Measurements from ENCODE around the gene RADIL.
A peak's percentile ranks its signal among the peaks of the same experiment; 100 is the strongest.

Gene RADIL

DNA sequence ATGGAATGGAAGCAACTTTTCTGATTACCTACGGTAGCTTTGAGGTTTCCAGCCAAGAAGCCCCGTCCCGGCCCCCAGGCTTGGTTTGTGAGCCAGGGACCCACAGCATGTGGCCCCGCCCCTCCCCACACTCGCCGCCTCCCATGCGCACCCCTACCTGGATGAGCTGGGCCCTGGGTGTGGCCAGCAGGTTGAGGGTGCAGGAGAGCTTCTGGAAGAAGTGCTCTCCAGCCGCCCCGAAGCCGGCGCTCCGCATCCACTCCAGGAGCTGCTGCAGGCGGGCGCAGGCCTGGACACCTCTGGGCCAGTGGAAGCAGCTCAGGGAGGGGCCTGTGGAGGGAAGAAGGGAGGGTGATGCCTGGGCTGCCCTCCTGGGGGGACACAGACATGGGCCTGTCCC is 68.4 kb downstream of the RADIL start:
- no peak overlapping the region for H3K4me2 ChIP-seq (ENCODE audit: low read length)
- H3K4me3 ChIP-seq (ENCODE audit: low read length) = no peak overlapping the region
- H3K79me2 ChIP-seq (ENCODE audit: control insufficient read depth, low read length) = no peaks in the 10 kb centered on the region
- H3K4me1 ChIP-seq (ENCODE audit: control insufficient read depth, low read length) = no peaks in the 10 kb centered on the region
- H3K27ac ChIP-seq (ENCODE audit: low read depth, low read length) = no peak overlapping the region
- no peaks in the 10 kb centered on the region for H3K27me3 ChIP-seq (ENCODE audit: control insufficient read depth, low read length)
- TF ChIP-seq EZH2phosphoT487 (IDR thresholded peaks at IDR 0.05; ENCODE audit: borderline replicate concordance, low read length) = no peak
- TF ChIP-seq CTCF (IDR thresholded peaks at IDR 0.05; ENCODE audit: low read depth, low read length, poor library complexity, severe bottlenecking) = no peak
- no peaks in the 10 kb centered on the region for H4K20me1 ChIP-seq (ENCODE audit: control insufficient read depth, insufficient read depth, low read depth, low read length)
- no peaks in the 10 kb centered on the region for H3K9me2 ChIP-seq (replicated peaks; ENCODE audit: control insufficient read depth, low read length)
- no peaks in the 10 kb centered on the region for H3K9me3 ChIP-seq (ENCODE audit: control insufficient read depth, insufficient read depth, low read length)
- no peaks in the 10 kb centered on the region for H3K36me3 ChIP-seq (ENCODE audit: control insufficient read depth, low read length)
- no peaks in the 10 kb centered on the region for H3F3A ChIP-seq (ENCODE audit: control insufficient read depth, insufficient read depth)

- no peaks in the 10 kb centered on the region for H3K9me2 ChIP-seq (replicated peaks; ENCODE audit: control insufficient read depth, low read length)
Observed at GRCh38 chr7:4814433-4814832, 69.1 kb downstream of the RADIL start.

DNA sequence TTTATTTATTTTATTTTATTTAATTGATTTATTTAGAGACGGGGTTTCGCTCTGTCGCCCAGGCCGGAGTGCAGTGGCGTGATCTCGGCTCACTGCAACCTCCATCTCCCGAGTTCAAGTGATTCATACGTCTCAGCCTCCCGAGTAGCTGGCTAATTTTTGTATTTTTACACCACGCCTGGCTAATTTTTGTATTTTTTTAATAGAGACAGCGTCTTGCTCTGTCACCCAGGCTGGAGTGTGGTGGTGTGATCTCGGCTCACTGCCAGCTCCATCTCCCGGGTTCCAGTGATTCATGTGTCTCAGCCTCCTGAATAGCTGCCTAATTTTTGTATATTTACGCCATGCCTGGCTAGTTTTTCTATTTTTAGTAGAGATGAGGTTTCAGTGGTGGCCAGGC is 73.8 kb downstream of the RADIL start:
- H3K27ac ChIP-seq (ENCODE audit: low read depth, low read length) = no peak overlapping the region
- H3K4me1 ChIP-seq (ENCODE audit: control insufficient read depth, low read length) = peaks cover 6% of the 10 kb centered on the region
- H3K27me3 ChIP-seq (ENCODE audit: control insufficient read depth, low read length) = no peaks in the 10 kb centered on the region
- H3K36me3 ChIP-seq (ENCODE audit: control insufficient read depth, low read length) = no peaks in the 10 kb centered on the region
- no peaks in the 10 kb centered on the region for H4K20me1 ChIP-seq (ENCODE audit: control insufficient read depth, insufficient read depth, low read depth, low read length)
- no peaks in the 10 kb centered on the region for H3F3A ChIP-seq (ENCODE audit: control insufficient read depth, insufficient read depth)
- no peak for TF ChIP-seq EZH2phosphoT487 (IDR thresholded peaks at IDR 0.05; ENCODE audit: borderline replicate concordance, low read length)
- TF ChIP-seq CTCF (IDR thresholded peaks at IDR 0.05; ENCODE audit: low read depth, low read length, poor library complexity, severe bottlenecking) = no peak
- no peak overlapping the region for H3K4me3 ChIP-seq (ENCODE audit: low read length)
- peak overlapping the region; percentile 27; the same call in 1 of the 2 replicates for H3K4me2 ChIP-seq (ENCODE audit: low read length)
- H3K79me2 ChIP-seq (ENCODE audit: control insufficient read depth, low read length) = no peaks in the 10 kb centered on the region
- no peaks in the 10 kb centered on the region for H3K9me3 ChIP-seq (ENCODE audit: control insufficient read depth, insufficient read depth, low read length)
- H3K9me2 ChIP-seq (replicated peaks; ENCODE audit: control insufficient read depth, low read length) = no peaks in the 10 kb centered on the region

More at GRCh38 chr7:4814433-4814832, 69.1 kb downstream of the RADIL start:
- H3K27me3 ChIP-seq (ENCODE audit: control insufficient read depth, low read length) = no peaks in the 10 kb centered on the region
- TF ChIP-seq EZH2phosphoT487 (IDR thresholded peaks at IDR 0.05; ENCODE audit: borderline replicate concordance, low read length) (no peak), CTCF (IDR thresholded peaks at IDR 0.05; ENCODE audit: low read depth, low read length, poor library complexity, severe bottlenecking) (no peak)
- H3F3A ChIP-seq (ENCODE audit: control insufficient read depth, insufficient read depth) = no peaks in the 10 kb centered on the region
- no peaks in the 10 kb centered on the region for H3K79me2 ChIP-seq (ENCODE audit: control insufficient read depth, low read length)
- no peaks in the 10 kb centered on the region for H3K9me3 ChIP-seq (ENCODE audit: control insufficient read depth, insufficient read depth, low read length)
- no peak overlapping the region for H3K4me3 ChIP-seq (ENCODE audit: low read length)
- no peaks in the 10 kb centered on the region for H4K20me1 ChIP-seq (ENCODE audit: control insufficient read depth, insufficient read depth, low read depth, low read length)
- no peaks in the 10 kb centered on the region for H3K36me3 ChIP-seq (ENCODE audit: control insufficient read depth, low read length)
- no peak overlapping the region for H3K27ac ChIP-seq (ENCODE audit: low read depth, low read length)
- no peak overlapping the region for H3K4me2 ChIP-seq (ENCODE audit: low read length)
- peaks cover under 1% of the 10 kb centered on the region for H3K4me1 ChIP-seq (ENCODE audit: control insufficient read depth, low read length)
